Prostate gland (tissue), 2 donors: ENCODE results near the gene ITIH1. TPM values are rescaled to one million over a fixed set of nuclear protein-coding genes. Genes with fewer than 3 reads are reported as not detected.

Experiments used
- DNase-seq: peaks from one replicate; pipeline ENCODE4 v3.0.0-alpha.2; 2019; ENCODE audit warnings: low spot score
- H3K27ac ChIP-seq, 2 donors: fragments of 200-600 bp; sonication (generic); 2 replicates each; pipeline ENCODE4 v1.5.1; 2017 to 2019
- H3K27me3 ChIP-seq: fragments of 200-600 bp; sonication (generic); replicated peaks from 2 replicates; pipeline ENCODE4 v1.5.1; 2019; ENCODE audit not compliant: insufficient read depth
- H3K36me3 ChIP-seq, 2 donors: fragments of 200-600 bp; sonication (generic); 1 replicate in 1 of 2; 2 replicates in 1 of 2; pipeline versions ENCODE4 v1.5.1 to v1.8.1; 2017 to 2019
- H3K4me1 ChIP-seq: fragments of 200-600 bp; sonication (generic); replicated peaks from 2 replicates; pipeline ENCODE4 v1.5.1; 2019
- H3K4me3 ChIP-seq, 2 donors: fragments of 200-600 bp; sonication (generic); 2 replicates each; pipeline ENCODE4 v1.5.1; 2017 to 2019
- H3K9me3 ChIP-seq: fragments of 200-600 bp; sonication (generic); 2 replicates; pipeline ENCODE4 v1.5.1; 2017
- CTCF ChIP-seq, 4 experiments: fragments of 200-600 bp in 2 of 4; fragments of 450-650 bp in 2 of 4; sonication (generic) in 2 of 4; IDR thresholded peaks; 1 replicate in 3 of 4; 2 replicates in 1 of 4; pipeline ENCODE4 v1.5.1; 2016 to 2019; ENCODE audit warnings: antibody characterized with exemption in 4 of 4, mild to moderate bottlenecking in 2 of 4, moderate library complexity in 2 of 4
- POLR2A ChIP-seq: fragments of 450-650 bp; IDR thresholded peaks from one replicate; pipeline ENCODE4 v1.6.1; 2016; ENCODE audit warnings: antibody characterized with exemption, mild to moderate bottlenecking
- POLR2AphosphoS5 ChIP-seq: sonication (generic); formaldehyde crosslinking; IDR thresholded peaks from one replicate; pipeline ENCODE4 v1.6.1; 2017; ENCODE audit warnings: antibody characterized with exemption
- WGBS: methylation state at CpG from one replicate; pipeline ENCODE4 v1.1.5; 2018; 5-methylcytosine and 5-hydroxymethylcytosine counted together
- intact Hi-C: fragments of 100-400 bp; cut with DNase I; formaldehyde crosslinking; loops from one replicate; pipeline ENCODE4 v1.14.2; 2022
- total RNA-seq, 2 donors: library from RNA; depleted of rRNA; stranded (reverse); fragments of >200 nt; gene quantifications; one replicate each; pipeline ENCODE4 v1.1.0, GENCODE V29; 2016

ITIH1 gene
- total RNA-seq, 2 donors from 2014 or later: 3.5 TPM; not detected in 1

DNA sequence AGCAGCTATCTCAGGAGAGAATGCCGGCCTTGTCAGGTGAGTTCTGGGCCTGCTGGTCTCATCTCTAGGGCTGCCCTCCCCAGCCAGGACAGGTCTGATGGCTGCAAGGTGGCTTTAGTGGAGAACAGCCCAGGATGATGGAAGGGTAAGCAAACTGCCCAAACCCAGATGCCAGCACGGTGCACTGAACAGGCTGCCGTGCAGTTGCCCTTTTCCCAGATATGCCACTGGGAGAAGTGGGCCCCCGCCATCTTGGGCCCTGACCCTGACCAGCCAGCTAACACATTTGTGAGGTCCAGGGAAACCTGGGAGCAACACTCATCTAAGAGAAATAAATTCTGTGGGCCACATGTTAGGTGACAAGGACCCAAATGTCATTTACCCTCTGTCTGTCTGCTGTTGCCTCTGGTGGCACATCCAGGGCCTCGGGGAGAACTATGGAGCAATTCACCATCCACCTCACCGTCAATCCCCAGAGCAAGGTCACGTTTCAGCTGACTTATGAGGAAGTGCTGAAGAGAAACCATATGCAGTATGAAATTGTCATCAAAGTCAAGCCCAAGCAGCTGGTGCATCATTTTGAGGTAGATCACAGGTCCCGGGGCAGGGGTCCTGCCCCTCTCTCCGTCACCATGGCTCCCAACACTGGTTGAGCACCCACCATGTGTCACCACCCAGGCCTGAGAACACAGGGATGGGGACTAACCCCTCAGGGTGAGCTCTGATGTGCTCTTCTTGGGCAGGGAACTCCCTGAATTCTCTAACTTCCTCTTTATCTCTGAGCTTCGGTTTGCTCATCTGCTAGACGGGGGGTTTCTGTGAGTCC lies 1.8 kb downstream of the ITIH1 start:
- H3K4me1 ChIP-seq: no peaks in the 10 kb centered on the region
- intact Hi-C loops: loop anchor here (10.0 kb wide), 1 partner anchor 296 kb away; no protein-coding TSS in a partner anchor
- 83% methylated on average over 11 of the region's 11 CpGs for WGBS
- no peaks in the 10 kb centered on the region for H3K9me3 ChIP-seq
- H3K27ac ChIP-seq: no peak overlapping the region
- H3K36me3 ChIP-seq: no peaks in the 10 kb centered on the region
- H3K4me3 ChIP-seq: no peak overlapping the region
- peaks cover 1% of the 10 kb centered on the region for H3K27me3 ChIP-seq
- TF ChIP-seq POLR2AphosphoS5: no peak
- no peak for TF ChIP-seq CTCF (IDR thresholded peaks at IDR 0.05)
- TF ChIP-seq POLR2A: no peak
- no peak for DNase-seq

GRCh38 chr3:52779837-52780585 lies 2.6 kb downstream of the ITIH1 start:
- no peaks in the 10 kb centered on the region for H3K4me1 ChIP-seq
- H3K27me3 ChIP-seq: peaks cover 1% of the 10 kb centered on the region
- H3K9me3 ChIP-seq: no peaks in the 10 kb centered on the region
- DNase-seq: no peak
- H3K27ac ChIP-seq: no peak overlapping the region
- 87% methylated on average over 8 of the region's 8 CpGs for WGBS
- H3K4me3 ChIP-seq: no peak overlapping the region
- no peaks in the 10 kb centered on the region for H3K36me3 ChIP-seq
- TF ChIP-seq POLR2AphosphoS5: no peak
- TF ChIP-seq CTCF (IDR thresholded peaks at IDR 0.05): no peak
- TF ChIP-seq POLR2A: no peak
- intact Hi-C loops: loop anchor here (10.0 kb wide), 1 partner anchor 295 kb away; no protein-coding TSS in a partner anchor

DNA sequence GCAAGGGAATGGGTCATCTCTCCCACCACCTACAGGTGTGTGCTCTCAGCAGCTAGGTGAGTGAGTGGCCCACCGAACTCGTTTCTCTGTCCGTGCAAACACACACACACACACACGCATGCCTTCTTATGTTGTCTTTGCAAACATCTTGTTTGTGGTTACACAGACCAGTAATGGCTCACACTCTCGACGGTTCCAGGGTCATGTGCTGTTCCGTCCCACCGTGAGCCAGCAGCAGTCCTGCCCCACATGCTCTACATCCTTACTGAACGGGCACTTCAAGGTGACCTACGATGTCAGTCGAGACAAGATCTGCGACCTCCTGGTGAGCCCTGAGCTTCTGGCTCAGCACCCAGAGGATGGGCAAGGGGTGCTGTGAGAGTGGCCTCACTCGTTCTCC lies 4.3 kb downstream of the ITIH1 start:
- H3K27ac ChIP-seq: no peak overlapping the region
- H3K9me3 ChIP-seq: no peaks in the 10 kb centered on the region
- H3K4me3 ChIP-seq: no peak overlapping the region
- no peaks in the 10 kb centered on the region for H3K4me1 ChIP-seq
- H3K27me3 ChIP-seq: peaks cover 1% of the 10 kb centered on the region
- H3K36me3 ChIP-seq: no peaks in the 10 kb centered on the region
- intact Hi-C loops: no loop called here
- DNase-seq: no peak
- WGBS: 51% methylated on average over 13 of the region's 13 CpGs
- TF ChIP-seq POLR2A: no peak
- TF ChIP-seq POLR2AphosphoS5: no peak
- no peak for TF ChIP-seq CTCF (IDR thresholded peaks at IDR 0.05)

- intact Hi-C loops: no loop called here
Observed at GRCh38 chr3:52782412-52783210, 5.2 kb downstream of the ITIH1 start.

More at GRCh38 chr3:52782412-52783210, 5.2 kb downstream of the ITIH1 start:
- Histone ChIP-seq H3K27me3 (peaks cover 1% of the 10 kb centered on the region), H3K36me3 (no peaks in the 10 kb centered on the region), H3K27ac (no peak overlapping the region), H3K9me3 (no peaks in the 10 kb centered on the region), H3K4me1 (no peaks in the 10 kb centered on the region), H3K4me3 (no peak overlapping the region)
- TF ChIP-seq CTCF (IDR thresholded peaks at IDR 0.05): no peak
- TF ChIP-seq POLR2AphosphoS5: no peak
- TF ChIP-seq POLR2A: no peak
- WGBS: 66% methylated on average over 12 of the region's 12 CpGs
- no peak for DNase-seq
